ENCODE results near the gene TSPAN11. TPM values are rescaled to one million over a fixed set of nuclear protein-coding genes. Genes with fewer than 3 reads are reported as not detected.
"Not testable (repeated sequence)": the region's sequence is repeated elsewhere in the genome, so short reads cannot be mapped to it uniquely, and the experiment has no call there.

TSPAN11 gene
- total RNA-seq, 1 donor from 2014 or later, result 2.2 TPM

- no peak for DNase-seq (ENCODE audit: low read depth, low spot score)
Observed at GRCh38 chr12:31001581-31002360, 75.2 kb downstream of the TSPAN11 start.

GRCh38 chr12:31002361-31002725 lies 75.8 kb downstream of the TSPAN11 start:
- DNase-seq (ENCODE audit: low read depth, low spot score), result no peak

- DNase-seq (ENCODE audit: low read depth, low spot score), result no peak
Observed at GRCh38 chr12:31002999-31003398, 76.5 kb downstream of the TSPAN11 start.

GRCh38 chr12:31003861-31004640 lies 77.5 kb downstream of the TSPAN11 start:
- DNase-seq (ENCODE audit: low read depth, low spot score), result no peak

GRCh38 chr12:31004666-31005065 lies 78.1 kb downstream of the TSPAN11 start:
- DNase-seq (ENCODE audit: low read depth, low spot score), result no peak

GRCh38 chr12:31005256-31005943 lies 78.9 kb downstream of the TSPAN11 start:
- no peak for DNase-seq (ENCODE audit: low read depth, low spot score)

- no peak for DNase-seq (ENCODE audit: low read depth, low spot score)
Observed at GRCh38 chr12:31005944-31006361, 79.4 kb downstream of the TSPAN11 start.

GRCh38 chr12:31006416-31007152 lies 80.0 kb downstream of the TSPAN11 start:
- no peak for DNase-seq (ENCODE audit: low read depth, low spot score)

- DNase-seq (ENCODE audit: low read depth, low spot score), result no peak
Observed at GRCh38 chr12:31007153-31007495, 80.6 kb downstream of the TSPAN11 start.

GRCh38 chr12:31007636-31008175 lies 81.2 kb downstream of the TSPAN11 start:
- DNase-seq (ENCODE audit: low read depth, low spot score), result no peak

- no peak for DNase-seq (ENCODE audit: low read depth, low spot score)
Observed at GRCh38 chr12:31008241-31008761, 81.8 kb downstream of the TSPAN11 start.

- DNase-seq (ENCODE audit: low read depth, low spot score), result no peak
Observed at GRCh38 chr12:31008961-31009840, 82.7 kb downstream of the TSPAN11 start.

- DNase-seq (ENCODE audit: low read depth, low spot score), result no peak
Observed at GRCh38 chr12:31009976-31010375, 83.4 kb downstream of the TSPAN11 start.

- no peak for DNase-seq (ENCODE audit: low read depth, low spot score)
Observed at GRCh38 chr12:31011336-31011735, 84.8 kb downstream of the TSPAN11 start.

- no peak for DNase-seq (ENCODE audit: low read depth, low spot score)
Observed at GRCh38 chr12:31011746-31012566, 85.4 kb downstream of the TSPAN11 start.

- DNase-seq (ENCODE audit: low read depth, low spot score), result not testable (repeated sequence)
Observed at GRCh38 chr12:31012567-31012891, 86.0 kb downstream of the TSPAN11 start.

GRCh38 chr12:31015215-31015614 lies 88.7 kb downstream of the TSPAN11 start:
- DNase-seq (ENCODE audit: low read depth, low spot score), result no peak

- DNase-seq (ENCODE audit: low read depth, low spot score), result no peak
Observed at GRCh38 chr12:31016057-31016456, 89.5 kb downstream of the TSPAN11 start.

GRCh38 chr12:31017535-31017934 lies 91.0 kb downstream of the TSPAN11 start:
- DNase-seq (ENCODE audit: low read depth, low spot score), result no peak
